Calu3 (cell line): Measurements from ENCODE around the gene TRMT2A. TPM values are rescaled to one million over a fixed set of nuclear protein-coding genes. Genes with fewer than 3 reads are reported as not detected.
"Not testable (repeated sequence)": the region's sequence is repeated elsewhere in the genome, so short reads cannot be mapped to it uniquely, and the experiment has no call there.

Source experiments
- BruUV-seq: library from RNA; stranded (reverse); fragments of 400-500 nt; replicated peaks from 2 replicates; lab custom pipeline; 2021; lab: Mats Ljungman, UMichigan
- CTCF ChIA-PET: fragments of 300-600 bp; sonication (Branson Sonifier 250); formaldehyde crosslinking; loops from one replicate; lab custom pipeline; 2022; ENCODE audit warnings: antibody characterized with exemption; lab: Charles Lee
- DNase-seq: peaks from one replicate; pipeline ENCODE4 v3.0.0; 2022
- H3K27ac Mint-ChIP-seq: one replicate; pipeline ENCODE4 v1.8.0; 2022; ENCODE audit warnings: mixed read lengths; ENCODE audit not compliant: unreplicated experiment
- H3K27me3 Mint-ChIP-seq: one replicate; pipeline ENCODE4 v1.8.0; 2022; ENCODE audit warnings: mixed read lengths; ENCODE audit not compliant: unreplicated experiment
- H3K36me3 Mint-ChIP-seq: one replicate; pipeline ENCODE4 v1.8.0; 2022; ENCODE audit warnings: mild to moderate bottlenecking, moderate library complexity, mixed read lengths; ENCODE audit not compliant: insufficient read depth, unreplicated experiment
- H3K4me1 Mint-ChIP-seq: one replicate; pipeline ENCODE4 v1.8.0; 2022; ENCODE audit warnings: mild to moderate bottlenecking, low read depth, mixed read lengths; ENCODE audit not compliant: unreplicated experiment
- H3K4me3 Mint-ChIP-seq: one replicate; pipeline ENCODE4 v1.8.0; 2022; ENCODE audit warnings: mild to moderate bottlenecking, low read depth, moderate library complexity, mixed read lengths; ENCODE audit not compliant: unreplicated experiment
- H3K9me3 Mint-ChIP-seq: one replicate; pipeline ENCODE4 v1.8.0; 2022; ENCODE audit warnings: low read depth, mixed read lengths; ENCODE audit not compliant: unreplicated experiment
- CTCF ChIP-seq: fragments of 200-600 bp; IDR thresholded peaks from one replicate; pipeline ENCODE4 v1.8.0; 2022; ENCODE audit warnings: antibody characterized with exemption; ENCODE audit not compliant: unreplicated experiment
- intact Hi-C: fragments of 100-400 bp; cut with micrococcal nuclease; formaldehyde crosslinking; loops from one replicate; pipeline ENCODE4 v1.10.0; 2022; ENCODE audit not compliant: unreplicated experiment
- total RNA-seq: library from RNA; stranded (reverse); gene quantifications from 2 replicates; pipeline ENCODE4 v1.2.3, GENCODE V29; 2022

TRMT2A gene
- total RNA-seq, 1 experiment from 2014 or later: 63.0 TPM

GRCh38 chr22:20071524-20071972 lies 45.5 kb downstream of the TRMT2A start:
- H3K27me3 Mint-ChIP-seq: no peaks in the 10 kb centered on the region
- BruUV-seq: no TSS peak
- no peak overlapping the region for H3K4me3 Mint-ChIP-seq
- no peak for DNase-seq
- CTCF ChIA-PET: no interaction called here
- intact Hi-C loops: no loop called here
- no peaks in the 10 kb centered on the region for H3K9me3 Mint-ChIP-seq
- no peaks in the 10 kb centered on the region for H3K4me1 Mint-ChIP-seq
- no peak overlapping the region for H3K27ac Mint-ChIP-seq
- TF ChIP-seq CTCF: no peak
- peaks cover 10% of the 10 kb centered on the region for H3K36me3 Mint-ChIP-seq

GRCh38 chr22:20069331-20070042 lies 47.5 kb downstream of the TRMT2A start:
- no peaks in the 10 kb centered on the region for H3K9me3 Mint-ChIP-seq
- intact Hi-C loops: no loop called here

GRCh38 chr22:20068640-20069039 lies 48.4 kb downstream of the TRMT2A start:
- DNase-seq: no peak
- TF ChIP-seq CTCF: no peak
- no peaks in the 10 kb centered on the region for H3K27me3 Mint-ChIP-seq
- H3K36me3 Mint-ChIP-seq: peaks cover 10% of the 10 kb centered on the region
- BruUV-seq: no TSS peak
- no peaks in the 10 kb centered on the region for H3K4me1 Mint-ChIP-seq
- H3K4me3 Mint-ChIP-seq: no peak overlapping the region
- intact Hi-C loops: no loop called here
- CTCF ChIA-PET: interaction anchor here (0.6 kb wide), 1 partner anchor 49 kb away, joined by 3 read pairs; no protein-coding TSS in a partner anchor
- no peaks in the 10 kb centered on the region for H3K9me3 Mint-ChIP-seq
- no peak overlapping the region for H3K27ac Mint-ChIP-seq

More at GRCh38 chr22:20069331-20070042, 47.5 kb downstream of the TRMT2A start:
- Mint-ChIP-seq H3K36me3 (peaks cover 10% of the 10 kb centered on the region), H3K27ac (no peak overlapping the region), H3K4me1 (no peaks in the 10 kb centered on the region), H3K27me3 (no peaks in the 10 kb centered on the region), H3K4me3 (no peak overlapping the region)
- no peak for TF ChIP-seq CTCF
- BruUV-seq: no TSS peak
- CTCF ChIA-PET: interaction anchor here (0.6 to 0.7 kb wide), 3 partner anchors 15 to 983 kb away, joined by 3 to 7 read pairs (median 3); no protein-coding TSS in a partner anchor
- no peak for DNase-seq

GRCh38 chr22:20067384-20067682 lies 49.7 kb downstream of the TRMT2A start:
- intact Hi-C loops, H3K27ac Mint-ChIP-seq, H3K27me3 Mint-ChIP-seq, H3K9me3 Mint-ChIP-seq, DNase-seq, H3K4me1 Mint-ChIP-seq, CTCF ChIA-PET, H3K4me3 Mint-ChIP-seq, H3K36me3 Mint-ChIP-seq, BruUV-seq: not testable (repeated sequence)
